Stimulated activated CD4-positive, alpha-beta T cell treated with anti-CD3 and anti-CD28 coated beads, Interleukin-1b, Interleukin-23, amount 100 ng/mL, for 1 hour (primary cell): ENCODE results near the gene PMS1.
"Not testable (repeated sequence)": the region's sequence is repeated elsewhere in the genome, so short reads cannot be mapped to it uniquely, and the experiment has no call there.

Experiments used
- DNase-seq, 2 donors: peaks; one replicate each; pipeline ENCODE4 v3.0.0-alpha.2; 2020; ENCODE audit warnings: low read depth in 2 of 2

PMS1 gene

GRCh38 chr2:189818249-189819038, 34.2 kb downstream of the PMS1 start:
- DNase-seq = no peak

- DNase-seq = no peak
Observed at GRCh38 chr2:189819297-189819704, 35.1 kb downstream of the PMS1 start.

DNA sequence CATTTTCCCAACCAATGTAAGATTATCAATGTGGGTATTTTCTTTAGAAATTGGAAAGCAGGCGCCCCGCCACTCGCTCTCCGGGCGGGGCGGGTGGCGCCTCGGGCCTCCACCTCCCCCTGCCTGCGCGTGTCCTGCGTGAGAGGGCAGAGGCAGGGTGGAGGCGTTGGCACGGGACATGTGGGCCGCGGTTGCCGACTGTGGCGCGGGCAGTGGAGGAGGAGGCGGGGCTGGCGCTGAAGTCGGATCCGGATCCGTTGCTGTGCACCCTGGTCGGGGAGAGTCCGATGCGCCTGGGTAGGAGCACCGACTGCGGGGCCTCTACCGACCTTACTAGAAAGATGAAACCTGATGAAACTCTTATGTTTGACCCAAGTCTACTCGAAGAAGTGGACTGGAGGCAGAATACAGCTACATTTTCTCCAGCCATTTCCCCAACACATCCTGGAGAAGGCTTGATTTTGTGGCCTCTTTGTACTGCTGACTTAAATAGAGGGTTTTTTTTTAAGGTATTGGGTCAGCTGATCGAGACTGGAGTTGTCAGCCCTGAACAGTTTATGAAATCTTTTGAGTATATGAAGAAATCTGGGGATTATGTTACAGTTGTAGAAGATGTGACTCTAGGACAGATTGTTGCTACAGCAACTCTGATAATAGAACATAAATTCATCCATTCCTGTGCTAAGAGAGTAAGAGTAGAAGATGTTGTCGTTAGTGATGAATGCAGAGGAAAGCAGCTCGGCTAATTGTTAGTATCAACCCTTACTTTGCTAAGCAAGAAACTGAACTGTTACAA, 37.9 kb downstream of the PMS1 start:
- DNase-seq = no peak

DNA sequence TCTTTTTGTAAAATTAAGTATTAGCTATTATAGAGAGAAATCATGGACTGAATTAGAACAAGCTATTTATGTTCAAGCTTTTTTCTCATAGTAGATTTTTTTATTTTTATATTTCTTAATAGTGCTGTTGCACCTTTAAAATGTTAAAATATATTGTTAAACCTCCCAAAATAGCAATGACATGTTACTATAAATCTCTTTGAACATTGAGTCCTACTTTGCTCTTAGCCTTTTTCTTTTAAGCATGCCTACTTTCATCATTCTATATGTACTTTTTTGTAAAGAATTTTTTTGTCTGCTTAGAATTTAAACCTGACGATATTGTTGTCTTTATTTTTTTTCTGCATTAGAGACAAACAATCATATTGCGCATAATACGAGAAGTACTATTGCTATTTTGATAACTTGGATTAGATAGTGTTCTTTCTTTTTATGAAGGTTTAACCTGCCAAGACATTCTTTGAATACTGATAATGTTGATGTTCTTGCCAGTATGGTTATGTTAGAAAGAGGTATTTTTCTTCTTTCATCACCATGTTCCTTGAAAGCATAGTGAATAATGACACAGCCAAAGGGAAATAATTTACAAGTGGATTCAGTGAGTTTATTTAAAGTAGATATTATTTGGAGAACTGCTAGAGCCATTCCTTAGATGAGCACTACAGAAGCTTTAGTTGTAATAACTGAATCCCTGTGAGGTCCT, 40.6 kb downstream of the PMS1 start:
- no peak for DNase-seq

GRCh38 chr2:189826039-189826438, 41.8 kb downstream of the PMS1 start:
- no peak for DNase-seq

- DNase-seq = no peak
Observed at GRCh38 chr2:189829102-189829833, 45.0 kb downstream of the PMS1 start.

DNA sequence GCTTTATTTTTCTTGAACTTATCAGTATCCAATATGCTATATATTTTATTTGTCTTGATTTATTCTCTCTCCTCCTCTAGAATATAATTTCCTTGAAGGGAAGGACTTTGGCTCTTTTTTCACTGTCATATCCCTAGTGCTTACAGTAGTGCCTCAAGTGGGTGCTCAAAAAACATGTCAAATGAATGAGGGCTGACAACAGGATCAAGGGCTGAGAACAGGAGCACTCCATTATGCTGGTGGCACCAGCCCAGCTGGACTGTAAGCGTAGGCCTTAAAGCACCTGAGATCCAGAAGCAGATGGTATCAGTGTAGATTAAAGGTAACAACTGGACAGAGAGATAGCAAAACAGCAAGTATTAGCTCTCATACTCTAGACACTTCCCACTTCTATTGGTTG, 46.3 kb downstream of the PMS1 start:
- DNase-seq = no peak

DNA sequence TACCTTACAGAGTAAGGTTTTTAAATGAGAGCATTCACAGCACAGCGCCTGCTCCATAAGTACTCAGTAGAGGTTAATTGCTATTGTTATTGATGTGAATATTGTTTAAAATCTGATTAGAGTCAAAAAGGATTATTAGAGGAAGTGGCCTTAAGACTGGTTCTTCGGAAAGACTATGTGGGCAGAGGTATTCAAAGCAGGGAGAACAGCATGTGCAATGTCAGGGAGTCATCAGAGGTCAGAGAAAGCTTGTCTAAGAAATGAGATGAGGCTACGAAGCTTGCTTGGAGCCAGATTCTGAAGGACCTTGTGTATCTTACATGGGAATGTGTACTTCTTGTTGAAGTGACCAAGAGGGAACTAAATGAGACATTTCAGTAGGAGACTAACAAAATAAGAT, 49.8 kb downstream of the PMS1 start:
- DNase-seq = no peak

DNA sequence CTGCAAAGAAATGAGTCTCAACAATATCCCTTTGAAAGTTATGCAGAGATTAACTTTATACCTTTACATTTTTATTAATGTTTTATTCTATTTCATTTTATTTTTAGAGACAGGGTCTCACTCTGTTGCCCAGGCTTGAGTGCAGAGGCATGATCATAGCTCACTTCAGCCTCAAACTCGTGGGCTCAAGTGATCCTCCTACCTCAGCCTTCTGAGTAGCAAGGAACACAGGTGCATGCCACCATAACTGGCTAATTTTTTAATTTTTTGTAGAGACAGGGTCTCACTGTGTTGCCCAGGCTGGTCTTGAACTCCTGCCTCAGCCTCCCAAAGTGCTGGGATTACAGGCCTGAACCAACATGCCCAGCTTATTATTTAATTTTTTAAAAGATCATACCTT, 50.4 kb downstream of the PMS1 start:
- not testable (repeated sequence) for DNase-seq

- DNase-seq = no peak
Observed at GRCh38 chr2:189835855-189836558, 51.8 kb downstream of the PMS1 start.

GRCh38 chr2:189836644-189837043, 52.4 kb downstream of the PMS1 start:
- DNase-seq = no peak

GRCh38 chr2:189837326-189837725, 53.1 kb downstream of the PMS1 start:
- DNase-seq = no peak

DNA sequence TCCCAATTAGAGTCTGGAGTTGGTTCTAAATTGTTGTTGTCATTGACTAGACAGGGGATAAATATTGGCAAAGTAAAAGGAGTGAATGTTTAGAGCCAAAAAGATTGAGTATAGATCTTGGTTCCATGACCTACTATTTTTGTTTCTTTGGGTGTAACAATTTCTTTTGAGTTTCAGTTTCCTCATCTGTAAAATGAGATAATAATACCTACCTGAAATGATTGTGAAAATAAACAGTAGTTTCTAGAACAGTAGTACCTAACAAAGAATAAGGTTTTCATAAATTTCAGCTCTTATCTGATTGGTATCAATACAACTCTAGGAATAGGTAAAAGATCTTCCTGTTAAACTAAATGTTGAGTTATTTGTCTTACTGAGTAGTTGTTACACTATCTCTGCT, 56.8 kb downstream of the PMS1 start:
- DNase-seq = no peak

- DNase-seq = no peak
Observed at GRCh38 chr2:189848276-189848675, 64.0 kb downstream of the PMS1 start.

- no peak for DNase-seq
Observed at GRCh38 chr2:189849550-189849949, 65.3 kb downstream of the PMS1 start.

DNA sequence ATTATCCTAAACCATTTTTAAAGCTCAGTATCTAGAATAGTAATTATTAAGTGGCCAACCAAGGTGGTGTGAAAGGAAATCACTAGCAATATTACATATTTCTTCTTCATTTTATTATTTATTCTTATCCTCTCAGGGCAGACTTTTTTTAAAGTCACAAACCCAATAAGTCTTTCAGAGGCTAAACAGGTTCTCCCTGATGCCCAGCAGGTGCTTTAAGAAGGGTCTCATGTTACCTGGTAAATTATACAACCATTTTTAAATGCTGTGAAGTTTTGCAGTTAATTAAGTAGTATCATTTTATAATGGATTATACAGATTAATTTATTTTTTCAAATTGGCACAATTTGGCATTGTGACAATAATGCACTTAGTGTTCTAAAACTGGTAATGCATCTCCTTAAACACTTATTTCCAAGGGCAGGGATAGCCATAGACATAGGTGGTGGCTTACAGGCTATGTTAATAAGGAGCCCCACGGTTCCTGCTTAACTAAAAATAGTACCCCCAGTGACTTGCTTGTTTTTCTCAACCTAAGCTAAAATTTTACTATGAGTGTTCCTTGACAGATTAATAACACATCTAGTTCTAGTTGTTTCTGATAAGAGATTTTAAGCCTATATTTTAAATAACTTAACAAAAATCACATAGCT, 67.0 kb downstream of the PMS1 start:
- no peak for DNase-seq

DNA sequence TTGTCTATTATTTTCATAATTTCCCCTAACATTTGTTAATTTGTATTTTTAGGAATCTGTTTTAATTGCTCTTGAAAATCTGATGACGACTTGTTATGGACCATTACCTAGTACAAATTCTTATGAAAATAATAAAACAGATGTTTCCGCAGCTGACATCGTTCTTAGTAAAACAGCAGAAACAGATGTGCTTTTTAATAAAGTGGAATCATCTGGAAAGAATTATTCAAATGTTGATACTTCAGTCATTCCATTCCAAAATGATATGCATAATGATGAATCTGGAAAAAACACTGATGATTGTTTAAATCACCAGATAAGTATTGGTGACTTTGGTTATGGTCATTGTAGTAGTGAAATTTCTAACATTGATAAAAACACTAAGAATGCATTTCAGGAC, 69.9 kb downstream of the PMS1 start:
- no peak for DNase-seq

GRCh38 chr2:189854940-189855339, 70.7 kb downstream of the PMS1 start:
- no peak for DNase-seq

DNA sequence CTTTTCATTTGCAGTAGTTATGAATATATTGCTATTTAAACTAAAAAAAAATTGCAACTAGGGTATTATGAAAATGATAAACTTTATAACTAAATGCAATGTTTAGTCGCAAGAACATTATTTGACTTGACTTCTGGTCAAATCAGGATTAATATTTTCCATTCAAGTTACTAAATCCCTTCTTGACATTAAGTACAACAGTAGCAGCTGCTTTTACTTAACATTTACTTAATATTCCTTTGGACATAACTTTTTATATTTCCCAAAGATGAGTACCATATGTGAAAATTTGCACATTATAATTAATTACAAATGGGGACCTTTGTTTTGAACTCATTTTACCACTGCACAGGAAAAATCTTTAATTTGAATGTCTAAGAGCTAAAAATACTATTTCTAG, 74.0 kb downstream of the PMS1 start:
- DNase-seq = no peak

- no peak for DNase-seq
Observed at GRCh38 chr2:189860161-189860560, 75.9 kb downstream of the PMS1 start.

- DNase-seq = no peak
Observed at GRCh38 chr2:189862751-189863150, 78.5 kb downstream of the PMS1 start.
